ENCODE measurements around the gene XG.
A peak's percentile ranks its signal among the peaks of the same experiment; 100 is the strongest.

XG gene

GRCh38 chrX:2708592-2709188, 43.1 kb upstream of the XG start:
- H3K9me3 ChIP-seq (ENCODE audit: severe bottlenecking) = no peaks in the 10 kb centered on the region
- H3K4me3 ChIP-seq (ENCODE audit: severe bottlenecking) = no peak overlapping the region
- ATAC-seq (ENCODE audit: low read depth) (no peak), DNase-seq (ENCODE audit: low spot score) (no peak)
- peaks cover 39% of the 10 kb centered on the region for H3K36me3 ChIP-seq (ENCODE audit: low read depth)
- peak overlapping the region; percentile 99 for H3K27ac ChIP-seq (ENCODE audit: poor library complexity, severe bottlenecking)
- peaks cover 68% of the 10 kb centered on the region for H3K4me1 ChIP-seq (ENCODE audit: insufficient read depth, poor library complexity, severe bottlenecking)
- no peak for TF ChIP-seq CTCF (IDR thresholded peaks at IDR 0.05; ENCODE audit: poor library complexity, severe bottlenecking)
- no peaks in the 10 kb centered on the region for H3K27me3 ChIP-seq (ENCODE audit: insufficient read depth, poor library complexity, severe bottlenecking)

GRCh38 chrX:2709556-2709955, 42.3 kb upstream of the XG start:
- Histone ChIP-seq H3K36me3 (ENCODE audit: low read depth) (peaks cover 43% of the 10 kb centered on the region), H3K9me3 (ENCODE audit: severe bottlenecking) (no peaks in the 10 kb centered on the region), H3K27me3 (ENCODE audit: insufficient read depth, poor library complexity, severe bottlenecking) (no peaks in the 10 kb centered on the region), H3K4me3 (ENCODE audit: severe bottlenecking) (peak overlapping the region; percentile 28), H3K4me1 (ENCODE audit: insufficient read depth, poor library complexity, severe bottlenecking) (peaks cover 59% of the 10 kb centered on the region), H3K27ac (ENCODE audit: poor library complexity, severe bottlenecking) (peak overlapping the region; percentile 99)
- no peak for DNase-seq (ENCODE audit: low spot score)
- no peak for TF ChIP-seq CTCF (IDR thresholded peaks at IDR 0.05; ENCODE audit: poor library complexity, severe bottlenecking)
- no peak for ATAC-seq (ENCODE audit: low read depth)

- Histone ChIP-seq H3K27ac (ENCODE audit: poor library complexity, severe bottlenecking) (peak overlapping the region; percentile 99), H3K9me3 (ENCODE audit: severe bottlenecking) (no peaks in the 10 kb centered on the region), H3K4me1 (ENCODE audit: insufficient read depth, poor library complexity, severe bottlenecking) (peaks cover 52% of the 10 kb centered on the region), H3K4me3 (ENCODE audit: severe bottlenecking) (peak overlapping the region; percentile 28), H3K36me3 (ENCODE audit: low read depth) (peaks cover 45% of the 10 kb centered on the region), H3K27me3 (ENCODE audit: insufficient read depth, poor library complexity, severe bottlenecking) (no peaks in the 10 kb centered on the region)
- ATAC-seq (ENCODE audit: low read depth) (peak; percentile 70), DNase-seq (ENCODE audit: low spot score) (peak; percentile 94)
- TF ChIP-seq CTCF (IDR thresholded peaks at IDR 0.05; ENCODE audit: poor library complexity, severe bottlenecking) = no peak
Observed at GRCh38 chrX:2710041-2710840, 41.6 kb upstream of the XG start.

GRCh38 chrX:2711441-2711840, 40.4 kb upstream of the XG start:
- H3K4me3 ChIP-seq (ENCODE audit: severe bottlenecking) = no peak overlapping the region

More at GRCh38 chrX:2711441-2711840, 40.4 kb upstream of the XG start:
- peaks cover 44% of the 10 kb centered on the region for H3K4me1 ChIP-seq (ENCODE audit: insufficient read depth, poor library complexity, severe bottlenecking)
- no peaks in the 10 kb centered on the region for H3K27me3 ChIP-seq (ENCODE audit: insufficient read depth, poor library complexity, severe bottlenecking)
- H3K36me3 ChIP-seq (ENCODE audit: low read depth) = peaks cover 51% of the 10 kb centered on the region
- no peaks in the 10 kb centered on the region for H3K9me3 ChIP-seq (ENCODE audit: severe bottlenecking)
- peak overlapping the region; percentile 99 for H3K27ac ChIP-seq (ENCODE audit: poor library complexity, severe bottlenecking)
- TF ChIP-seq CTCF (IDR thresholded peaks at IDR 0.05; ENCODE audit: poor library complexity, severe bottlenecking) = no peak
- ATAC-seq (ENCODE audit: low read depth) = no peak
- no peak for DNase-seq (ENCODE audit: low spot score)
